Hepatocyte (in vitro differentiated cells): ENCODE data around the gene OR2B6.

ENCODE experiments used
- EZH2 ChIP-seq: fragments of 200-600 bp; sonication (generic); IDR thresholded peaks from 2 replicates; pipeline ENCODE4 v1.6.1; 2016; ENCODE audit warnings: antibody characterized with exemption, mild to moderate bottlenecking, borderline replicate concordance
- EZH2phosphoT487 ChIP-seq: fragments of 200-600 bp; sonication (generic); IDR thresholded peaks from one replicate; pipeline ENCODE4 v1.6.1; 2018; ENCODE audit warnings: antibody characterized with exemption, mild to moderate bottlenecking, low read depth, moderate library complexity; ENCODE audit not compliant: unreplicated experiment, severe bottlenecking
- TF ChIP-seq, protein P1 (sequence below): fragments of 200-600 bp; sonication (generic); IDR thresholded peaks from 2 replicates; pipeline ENCODE4 v1.5.1; 2016; ENCODE audit warnings: antibody characterized with exemption, mild to moderate bottlenecking; ENCODE audit not compliant: poor library complexity

GRCh38 chr6:28001751-28002150 is 44.7 kb downstream of the OR2B6 start:
- TF ChIP-seq, protein P1, sequence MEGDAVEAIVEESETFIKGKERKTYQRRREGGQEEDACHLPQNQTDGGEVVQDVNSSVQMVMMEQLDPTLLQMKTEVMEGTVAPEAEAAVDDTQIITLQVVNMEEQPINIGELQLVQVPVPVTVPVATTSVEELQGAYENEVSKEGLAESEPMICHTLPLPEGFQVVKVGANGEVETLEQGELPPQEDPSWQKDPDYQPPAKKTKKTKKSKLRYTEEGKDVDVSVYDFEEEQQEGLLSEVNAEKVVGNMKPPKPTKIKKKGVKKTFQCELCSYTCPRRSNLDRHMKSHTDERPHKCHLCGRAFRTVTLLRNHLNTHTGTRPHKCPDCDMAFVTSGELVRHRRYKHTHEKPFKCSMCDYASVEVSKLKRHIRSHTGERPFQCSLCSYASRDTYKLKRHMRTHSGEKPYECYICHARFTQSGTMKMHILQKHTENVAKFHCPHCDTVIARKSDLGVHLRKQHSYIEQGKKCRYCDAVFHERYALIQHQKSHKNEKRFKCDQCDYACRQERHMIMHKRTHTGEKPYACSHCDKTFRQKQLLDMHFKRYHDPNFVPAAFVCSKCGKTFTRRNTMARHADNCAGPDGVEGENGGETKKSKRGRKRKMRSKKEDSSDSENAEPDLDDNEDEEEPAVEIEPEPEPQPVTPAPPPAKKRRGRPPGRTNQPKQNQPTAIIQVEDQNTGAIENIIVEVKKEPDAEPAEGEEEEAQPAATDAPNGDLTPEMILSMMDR: no peak
- TF ChIP-seq EZH2phosphoT487 (no peak), EZH2 (no peak)
